GM12892 (cell line): Measurements from ENCODE around the gene ERC1.

Experiments
- POLR2A ChIP-seq: IDR thresholded peaks from 2 replicates; pipeline ENCODE4 v1.6.1; 2011; ENCODE audit warnings: low read depth, low read length, control low read depth
- TAF1 ChIP-seq: IDR thresholded peaks from 2 replicates; pipeline ENCODE4 v1.6.1; 2011; ENCODE audit warnings: low read depth, mild to moderate bottlenecking, control low read depth, low read length, borderline replicate concordance

DNA sequence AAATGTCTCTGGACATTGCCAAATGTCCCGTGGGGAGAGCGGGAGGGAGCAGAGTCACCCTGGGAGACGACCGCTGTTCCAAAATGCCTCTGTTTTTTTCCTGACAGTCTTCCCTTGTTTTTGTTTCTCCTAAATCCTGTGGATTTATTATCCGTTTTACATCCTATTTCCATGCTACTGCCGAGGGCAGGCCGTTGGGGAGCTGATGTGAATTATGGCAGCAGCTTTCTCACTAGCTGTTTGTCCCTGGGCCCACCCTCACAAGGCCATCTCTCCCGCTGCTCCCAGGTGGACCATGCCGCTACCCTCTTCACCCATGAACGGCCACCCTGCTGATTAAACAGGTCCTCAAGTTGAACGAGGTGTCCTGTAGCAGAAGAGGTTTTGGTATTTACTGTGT is 548.1 kb downstream of the ERC1 start:
- no peak for TF ChIP-seq TAF1
- TF ChIP-seq POLR2A: no peak
